NCI-H146 treated with DMSO at 0.1 percent for 48 hours (cell line): Measurements from ENCODE around the gene BMP8B.

Experiments used
- DNase-seq: peaks from one replicate; lab custom pipeline; 2025; ENCODE audit not compliant: unreplicated experiment; lab: John Stamatoyannopoulos, UW

The BMP8B gene

DNA sequence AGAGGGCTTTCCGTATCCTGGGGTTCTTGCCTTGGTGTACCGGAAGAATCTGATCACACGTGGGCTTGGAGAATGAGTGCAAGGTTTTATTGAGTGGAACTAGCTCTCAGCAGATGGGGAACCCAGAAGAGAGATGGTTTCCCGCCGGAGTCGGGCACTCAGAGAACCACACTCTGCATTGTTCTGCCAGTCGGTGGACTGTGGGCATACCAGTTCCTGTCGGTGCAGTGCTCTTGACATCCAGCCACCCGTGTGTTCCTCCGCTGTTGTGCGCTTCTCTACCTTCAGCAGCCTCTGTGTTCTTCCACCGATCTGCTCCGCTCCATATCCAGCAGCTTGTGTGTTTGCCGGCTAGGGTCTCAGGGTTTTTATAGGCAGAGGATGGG, 60.7 kb downstream of the BMP8B start:
- DNase-seq: no peak

DNA sequence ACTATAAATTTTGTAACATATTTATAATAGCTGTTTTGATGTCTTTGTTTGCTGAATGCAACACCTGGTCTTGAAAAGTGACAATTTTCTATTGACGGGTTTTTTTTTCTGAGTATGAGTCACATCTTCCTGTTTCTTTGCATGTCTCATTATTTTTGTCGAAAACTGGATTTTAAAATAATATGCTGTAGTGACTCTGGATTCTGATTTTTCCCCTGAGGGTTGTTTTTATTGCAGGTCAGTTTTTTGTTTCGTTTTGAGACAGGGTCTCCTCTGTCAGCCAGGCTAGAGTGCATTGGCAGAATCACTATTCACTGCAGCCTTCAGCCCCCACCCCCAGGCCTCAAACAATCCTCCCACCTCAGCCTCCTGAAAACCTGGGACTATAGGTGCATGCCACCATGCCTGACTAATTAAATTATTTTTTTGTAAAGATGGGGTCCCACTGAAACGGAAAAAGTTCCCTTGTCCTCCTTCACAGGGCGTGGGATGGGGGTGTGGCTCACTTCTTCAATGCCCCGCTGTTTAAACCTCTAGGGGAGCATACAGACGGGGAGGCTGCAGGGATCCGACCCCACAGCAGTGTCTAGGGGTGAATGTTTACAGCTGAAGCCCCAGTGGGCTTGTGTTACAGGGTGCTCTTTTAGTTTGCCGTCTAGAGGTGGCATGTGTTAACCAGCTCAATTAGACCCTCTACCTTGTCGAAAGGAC, 61.3 kb downstream of the BMP8B start:
- no peak for DNase-seq

DNA sequence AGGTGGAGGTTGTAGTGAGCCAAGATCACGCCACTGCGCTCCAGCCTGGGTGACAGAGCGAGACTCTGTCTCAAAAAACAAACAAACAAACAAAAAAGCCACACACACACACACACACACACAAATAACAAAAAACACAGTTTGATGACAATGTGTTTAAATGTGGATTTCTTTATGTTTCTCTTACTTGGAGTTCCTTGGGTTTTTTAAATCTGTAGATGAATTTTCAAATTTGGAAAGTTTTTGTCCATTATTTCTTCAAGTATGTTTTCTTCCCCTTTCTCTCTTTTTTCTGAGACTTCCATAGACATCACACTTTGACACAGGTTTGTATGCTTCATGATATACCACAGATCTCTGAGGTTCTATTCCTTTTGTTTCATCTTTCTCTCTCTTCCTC, 62.1 kb downstream of the BMP8B start:
- DNase-seq: no peak

DNA sequence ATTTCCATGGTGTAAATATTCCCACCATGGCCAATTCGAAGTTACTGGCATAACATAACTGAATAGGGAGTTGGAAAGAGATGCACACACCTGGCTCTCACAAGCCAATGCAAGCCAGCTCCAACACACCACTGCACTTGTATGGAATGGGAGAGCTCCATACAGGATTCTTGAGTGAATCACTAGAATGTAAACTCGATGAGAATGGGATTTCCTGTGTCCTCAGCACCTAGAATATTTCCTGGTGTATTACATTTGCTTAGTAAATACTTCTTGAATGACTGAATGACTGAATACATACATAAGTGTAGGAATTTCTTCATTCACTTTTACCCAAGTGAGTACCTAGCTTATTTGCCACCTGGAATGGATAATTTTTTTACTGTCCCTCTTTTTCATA, 66.2 kb downstream of the BMP8B start:
- no peak for DNase-seq

DNA sequence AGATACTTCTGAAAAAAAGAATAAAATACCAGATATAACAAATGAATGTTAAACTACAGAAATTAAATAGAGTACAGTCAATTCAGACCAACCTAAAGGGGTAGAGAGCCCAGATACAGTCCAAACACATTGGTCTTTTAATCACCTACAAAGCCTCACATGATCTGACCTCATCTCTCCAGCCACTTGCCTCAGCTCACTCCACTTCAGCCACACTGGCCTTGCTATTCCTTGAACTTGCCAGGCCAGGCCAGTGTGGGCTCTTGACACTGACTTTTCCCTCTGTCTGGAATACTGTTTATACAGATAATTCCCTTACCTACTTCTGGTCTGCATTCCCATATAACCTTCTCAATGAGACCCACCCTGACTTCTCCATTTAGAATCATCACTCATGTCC, 67.0 kb downstream of the BMP8B start:
- DNase-seq: no peak

DNA sequence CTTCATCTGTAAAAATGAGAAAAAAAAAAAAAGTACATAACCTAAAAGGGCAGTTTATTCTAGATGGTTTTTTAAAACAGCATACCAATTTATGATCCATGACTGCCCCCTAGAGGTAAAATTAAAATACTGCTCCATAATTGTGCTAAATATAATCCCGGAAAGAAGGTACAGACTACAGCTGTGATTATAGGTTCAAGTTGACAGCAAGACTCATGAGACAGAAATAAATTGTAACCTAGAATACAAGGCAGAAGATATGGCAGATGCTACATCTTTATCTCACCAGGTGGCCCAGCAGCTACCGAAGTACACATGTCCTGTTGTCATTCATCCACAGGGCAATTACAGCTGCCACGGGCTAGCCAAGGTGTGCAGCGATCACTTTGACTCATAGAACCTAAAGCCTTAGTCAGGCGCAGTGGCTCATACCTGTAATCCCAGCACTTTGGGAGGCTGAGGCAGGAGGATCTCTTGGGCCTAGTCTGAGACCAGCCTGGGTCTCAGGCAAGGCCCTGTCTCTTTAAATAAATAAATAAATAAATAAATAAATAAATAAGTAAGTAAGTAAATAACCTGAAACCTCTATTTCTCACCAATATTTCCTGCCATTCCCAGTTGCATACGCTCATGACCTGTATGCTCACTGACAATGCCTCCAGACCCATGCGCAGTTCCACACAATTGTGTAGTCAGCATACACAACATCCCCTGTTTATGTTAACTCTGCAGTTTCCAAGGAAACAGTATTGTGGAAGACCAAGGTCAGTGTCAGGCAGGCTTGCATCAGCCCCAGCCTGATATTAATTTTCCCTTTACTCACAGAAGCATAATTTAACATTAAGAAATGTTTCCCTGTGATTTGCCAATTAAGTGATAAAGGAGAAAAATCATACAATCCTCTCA, 68.3 kb downstream of the BMP8B start:
- DNase-seq: peak; percentile 75

DNA sequence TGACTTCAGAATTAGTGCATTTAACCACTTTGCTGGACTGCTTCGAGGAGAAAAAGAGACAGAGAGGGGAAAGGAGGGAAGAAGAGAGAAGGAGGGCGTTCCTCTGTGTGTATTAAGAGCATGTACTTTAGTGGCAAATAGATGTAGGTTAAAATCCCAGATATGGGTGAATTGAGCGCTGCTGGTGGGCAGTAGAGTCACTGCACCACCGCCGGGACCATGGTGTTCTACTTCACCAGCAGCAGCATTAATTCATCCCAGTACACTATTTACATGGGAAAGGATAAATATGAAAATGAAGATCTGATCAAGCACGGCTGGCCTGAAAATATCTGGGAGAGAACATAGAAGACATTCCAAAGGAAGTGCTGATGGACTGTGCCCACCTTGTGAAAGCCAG, 70.9 kb downstream of the BMP8B start:
- no peak for DNase-seq

DNA sequence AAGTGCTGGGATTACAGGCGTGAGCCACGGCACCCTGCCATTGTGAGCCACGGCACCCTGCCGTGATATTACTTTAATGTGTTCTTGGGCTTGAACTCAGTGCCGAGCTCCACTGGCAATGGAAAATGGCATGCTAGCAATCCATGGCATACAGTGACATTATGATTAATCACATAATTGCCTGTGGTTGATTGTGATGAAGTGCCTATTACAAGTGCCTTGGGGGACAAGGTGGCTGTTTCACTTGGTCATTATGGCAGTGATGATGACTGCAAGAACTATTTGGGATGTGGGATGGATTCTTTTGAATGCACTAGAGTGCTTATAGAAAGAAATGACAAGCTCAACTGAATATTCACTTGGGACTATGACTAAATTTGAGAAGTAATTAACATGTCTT, 75.1 kb downstream of the BMP8B start:
- no peak for DNase-seq

DNA sequence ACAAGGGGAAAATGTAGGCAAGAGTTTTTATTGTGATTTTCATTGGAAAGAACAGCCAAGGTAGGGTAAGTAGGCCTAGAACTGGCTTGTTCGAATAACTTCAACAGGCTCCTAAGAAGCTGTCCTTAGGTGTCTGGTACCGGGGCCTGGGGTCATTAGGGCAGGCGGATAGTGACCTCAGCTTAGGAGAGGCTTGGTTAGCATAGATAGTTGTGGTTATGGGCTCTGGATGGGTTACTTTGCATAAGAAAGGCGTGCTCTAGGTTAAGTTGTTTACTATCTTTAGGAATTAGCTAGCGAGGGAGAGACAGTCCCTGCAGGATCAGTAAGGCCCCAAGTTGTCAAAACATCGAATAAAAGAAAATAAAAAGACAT, 76.7 kb downstream of the BMP8B start:
- DNase-seq: no peak

DNA sequence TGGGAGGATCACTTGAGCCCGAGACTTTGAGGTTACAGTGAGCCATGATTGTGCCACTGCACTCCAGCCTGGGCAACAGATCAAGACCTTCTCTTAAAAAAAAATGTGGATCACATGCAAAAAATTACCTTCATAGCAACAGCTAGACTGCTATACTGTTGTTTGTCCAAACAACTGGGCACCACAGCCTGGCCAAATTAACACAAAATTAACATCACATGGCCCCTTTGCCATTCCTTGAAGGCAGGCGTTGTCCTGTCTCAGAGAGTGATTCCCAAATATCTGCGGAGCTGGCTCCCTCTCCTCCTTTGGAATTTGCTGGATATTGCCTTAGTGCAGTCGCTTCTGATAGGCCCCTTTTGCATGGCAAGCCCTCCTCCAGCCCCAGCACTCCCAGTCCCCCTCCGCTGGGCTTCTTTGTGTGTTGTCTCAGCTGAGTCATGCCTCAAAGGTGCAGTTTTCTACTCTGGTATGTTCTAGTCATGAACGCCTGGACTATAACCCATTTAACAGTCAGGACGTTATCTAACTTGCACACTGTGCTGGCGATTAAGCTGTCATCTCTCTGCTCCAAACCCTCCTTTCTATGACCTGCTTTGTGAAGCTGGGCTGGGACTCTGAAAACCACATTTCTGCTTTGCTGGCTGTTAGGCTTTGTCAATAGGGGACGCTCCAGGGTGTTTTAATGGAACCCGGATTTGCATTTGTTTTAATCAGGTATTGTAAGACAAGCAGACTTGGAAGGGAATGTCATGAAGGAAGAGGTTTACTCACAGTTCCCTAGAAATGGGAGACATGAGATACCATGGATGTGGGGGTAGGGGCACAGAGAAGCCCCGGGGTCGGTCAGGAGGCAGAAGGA, 77.3 kb downstream of the BMP8B start:
- no peak for DNase-seq

DNA sequence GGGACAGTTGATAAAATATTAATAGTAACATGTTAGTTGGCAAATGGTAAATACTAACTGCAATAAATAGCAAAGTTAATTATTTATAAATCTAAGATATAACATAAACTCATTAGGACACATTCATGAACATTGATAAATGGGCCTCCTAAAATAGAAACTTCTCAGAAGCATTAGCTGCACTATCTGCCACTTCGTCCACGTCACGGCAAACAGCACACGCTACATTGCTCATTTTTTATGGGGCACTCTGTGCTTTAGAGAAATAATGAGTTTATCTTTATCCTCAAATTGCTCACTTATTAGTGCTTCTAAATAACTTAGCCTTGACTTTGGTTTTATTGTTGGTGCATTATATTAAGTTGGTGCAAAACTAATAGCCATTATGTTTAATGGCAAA, 81.2 kb downstream of the BMP8B start:
- DNase-seq: no peak
